SU-DHL-6 (cell line): ENCODE data around the gene OOSP4A.

Source experiments
- EZH2phosphoT487 ChIP-seq: fragments of 200-600 bp; sonication (generic), shearing (Covaris generic); conservative IDR thresholded peaks from 2 replicates; pipeline ENCODE4 v1.6.1; 2018; ENCODE audit warnings: mild to moderate bottlenecking, antibody characterized with exemption, low read length, moderate library complexity, mixed read lengths
- TF ChIP-seq, protein P1 (sequence below): fragments of 200-600 bp; sonication (generic); IDR thresholded peaks from one replicate; pipeline ENCODE4 v1.5.1; 2017; ENCODE audit warnings: antibody characterized with exemption, mild to moderate bottlenecking, low read length, moderate library complexity; ENCODE audit not compliant: insufficient read depth, poor library complexity, severe bottlenecking

DNA sequence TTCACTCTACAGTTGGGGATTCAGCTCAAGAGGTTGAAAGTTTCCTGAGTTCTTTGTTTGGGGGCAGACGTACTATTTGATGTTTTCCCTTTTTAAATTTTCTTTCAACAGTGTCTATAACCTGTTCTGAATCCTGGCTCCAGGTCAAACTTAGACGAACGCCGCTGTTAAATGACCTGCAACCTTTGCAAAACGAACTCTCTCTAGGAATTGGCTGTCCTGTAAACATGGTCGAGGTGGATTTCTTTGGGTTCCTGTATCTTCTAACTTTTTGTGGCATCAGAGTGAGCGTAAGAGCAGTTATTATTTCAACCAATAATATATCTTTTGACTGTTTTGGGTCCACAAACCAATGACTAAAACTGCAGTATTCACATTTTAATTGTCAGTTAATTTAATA is 1.6 kb downstream of the OOSP4A start:
- TF ChIP-seq, protein P1, sequence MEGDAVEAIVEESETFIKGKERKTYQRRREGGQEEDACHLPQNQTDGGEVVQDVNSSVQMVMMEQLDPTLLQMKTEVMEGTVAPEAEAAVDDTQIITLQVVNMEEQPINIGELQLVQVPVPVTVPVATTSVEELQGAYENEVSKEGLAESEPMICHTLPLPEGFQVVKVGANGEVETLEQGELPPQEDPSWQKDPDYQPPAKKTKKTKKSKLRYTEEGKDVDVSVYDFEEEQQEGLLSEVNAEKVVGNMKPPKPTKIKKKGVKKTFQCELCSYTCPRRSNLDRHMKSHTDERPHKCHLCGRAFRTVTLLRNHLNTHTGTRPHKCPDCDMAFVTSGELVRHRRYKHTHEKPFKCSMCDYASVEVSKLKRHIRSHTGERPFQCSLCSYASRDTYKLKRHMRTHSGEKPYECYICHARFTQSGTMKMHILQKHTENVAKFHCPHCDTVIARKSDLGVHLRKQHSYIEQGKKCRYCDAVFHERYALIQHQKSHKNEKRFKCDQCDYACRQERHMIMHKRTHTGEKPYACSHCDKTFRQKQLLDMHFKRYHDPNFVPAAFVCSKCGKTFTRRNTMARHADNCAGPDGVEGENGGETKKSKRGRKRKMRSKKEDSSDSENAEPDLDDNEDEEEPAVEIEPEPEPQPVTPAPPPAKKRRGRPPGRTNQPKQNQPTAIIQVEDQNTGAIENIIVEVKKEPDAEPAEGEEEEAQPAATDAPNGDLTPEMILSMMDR: no peak
- no peak for TF ChIP-seq EZH2phosphoT487
